ENCODE measurements around the gene ITGAL. TPM values are rescaled to one million over a fixed set of nuclear protein-coding genes. Genes with fewer than 3 reads are reported as not detected.
"Not testable (repeated sequence)": the region's sequence is repeated elsewhere in the genome, so short reads cannot be mapped to it uniquely, and the experiment has no call there.

Gene ITGAL
- total and polyA plus RNA-seq, 12 donors, result 0.72 to 14.7 (median 4.3) TPM

DNA sequence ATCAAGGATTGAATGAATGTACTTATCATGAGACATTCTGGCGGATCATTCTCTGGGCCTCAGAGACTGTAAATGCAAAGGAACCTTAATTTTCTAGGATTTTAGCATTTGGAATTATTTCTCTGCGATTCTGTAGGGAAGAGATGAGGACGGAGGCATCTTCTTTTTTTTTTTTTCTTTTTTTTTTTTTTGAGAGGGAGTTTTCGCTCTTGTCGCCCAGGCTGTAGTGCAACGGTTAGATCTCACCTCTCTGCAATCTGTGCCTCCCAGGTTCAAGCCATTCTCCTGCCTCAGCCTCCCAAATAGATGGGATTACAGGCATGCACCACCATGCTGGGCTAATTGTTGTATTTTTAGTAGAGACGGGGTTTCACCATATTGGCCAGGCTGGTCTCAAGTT is 2.1 kb downstream of the ITGAL start:
- Histone ChIP-seq H3K27ac (no peak overlapping the region), H3K36me3 (replicated peaks in 1 of 2) (no peaks in the 10 kb centered on the region), H3K4me3 (no peak overlapping the region), H3K9me3 (replicated peaks in 1 of 3) (no peaks in the 10 kb centered on the region), H3K4me1 (replicated peaks in 1 of 2) (no peaks in the 10 kb centered on the region), H3K27me3 (peaks cover 8% of the 10 kb centered on the region)
- WGBS, 4 donors, result 79 to 83% (median 81%) methylated on average over 7 of the region's 7 CpGs
- no peak for TF ChIP-seq POLR2A (IDR thresholded peaks at IDR 0.05)
- DNase-seq, result no peak
- intact Hi-C loops (cut with DNase I), result no loop called here

DNA sequence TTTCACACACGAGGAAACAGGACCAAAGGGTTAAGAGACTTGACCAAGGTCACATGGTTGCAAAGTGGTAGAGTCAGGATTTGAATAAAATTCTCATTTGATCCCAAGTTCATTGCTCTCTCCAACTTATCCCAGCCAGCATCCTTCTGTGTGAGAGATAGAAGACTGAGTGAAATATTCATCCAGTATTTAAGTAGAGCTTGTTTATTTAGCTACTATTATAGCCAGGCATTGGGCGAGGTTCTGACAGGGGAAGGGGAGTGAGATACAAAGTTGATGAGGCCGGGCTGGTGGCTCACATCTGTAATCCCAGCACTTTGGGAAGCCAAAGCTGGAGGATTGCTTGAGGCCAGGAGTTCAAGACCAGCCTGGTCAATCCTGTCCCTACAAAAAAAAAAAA is 4.4 kb downstream of the ITGAL start:
- intact Hi-C loops (cut with DNase I), result no loop called here
- H3K36me3 ChIP-seq (replicated peaks in 1 of 2), result no peaks in the 10 kb centered on the region
- DNase-seq, result no peak
- WGBS, 4 donors, result 40 to 67% (median 65%) methylated on average over 3 of the region's 3 CpGs
- no peak overlapping the region for H3K27ac ChIP-seq
- no peaks in the 10 kb centered on the region for H3K4me1 ChIP-seq (replicated peaks in 1 of 2)
- no peaks in the 10 kb centered on the region for H3K9me3 ChIP-seq (replicated peaks in 1 of 3)
- H3K4me3 ChIP-seq, result no peak overlapping the region
- H3K27me3 ChIP-seq, result peaks cover 8% of the 10 kb centered on the region
- TF ChIP-seq, protein P1, sequence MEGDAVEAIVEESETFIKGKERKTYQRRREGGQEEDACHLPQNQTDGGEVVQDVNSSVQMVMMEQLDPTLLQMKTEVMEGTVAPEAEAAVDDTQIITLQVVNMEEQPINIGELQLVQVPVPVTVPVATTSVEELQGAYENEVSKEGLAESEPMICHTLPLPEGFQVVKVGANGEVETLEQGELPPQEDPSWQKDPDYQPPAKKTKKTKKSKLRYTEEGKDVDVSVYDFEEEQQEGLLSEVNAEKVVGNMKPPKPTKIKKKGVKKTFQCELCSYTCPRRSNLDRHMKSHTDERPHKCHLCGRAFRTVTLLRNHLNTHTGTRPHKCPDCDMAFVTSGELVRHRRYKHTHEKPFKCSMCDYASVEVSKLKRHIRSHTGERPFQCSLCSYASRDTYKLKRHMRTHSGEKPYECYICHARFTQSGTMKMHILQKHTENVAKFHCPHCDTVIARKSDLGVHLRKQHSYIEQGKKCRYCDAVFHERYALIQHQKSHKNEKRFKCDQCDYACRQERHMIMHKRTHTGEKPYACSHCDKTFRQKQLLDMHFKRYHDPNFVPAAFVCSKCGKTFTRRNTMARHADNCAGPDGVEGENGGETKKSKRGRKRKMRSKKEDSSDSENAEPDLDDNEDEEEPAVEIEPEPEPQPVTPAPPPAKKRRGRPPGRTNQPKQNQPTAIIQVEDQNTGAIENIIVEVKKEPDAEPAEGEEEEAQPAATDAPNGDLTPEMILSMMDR (IDR thresholded peaks at IDR 0.05), result no peak
- TF ChIP-seq POLR2A (IDR thresholded peaks at IDR 0.05), result no peak

DNA sequence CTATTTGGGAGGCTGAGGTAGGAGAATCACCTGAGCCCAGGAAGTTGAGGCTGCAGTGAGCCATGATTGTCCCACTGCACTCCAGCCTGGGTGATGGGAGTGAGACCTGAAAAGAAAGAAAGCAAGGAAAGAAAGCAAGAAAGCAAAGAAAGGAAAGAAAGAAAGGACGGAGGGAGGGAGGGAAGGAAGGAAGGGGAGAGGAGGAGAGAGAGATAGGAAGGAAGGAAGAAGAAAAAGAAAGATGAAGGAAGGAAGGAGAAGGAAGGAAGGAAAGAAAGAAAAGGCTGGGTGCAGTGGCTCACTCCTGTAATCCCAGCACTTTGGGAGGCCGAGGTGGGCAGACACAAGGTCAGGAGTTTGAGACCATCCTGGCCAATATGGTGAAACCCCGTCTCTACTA is 5.2 kb downstream of the ITGAL start:
- H3K9me3 ChIP-seq (replicated peaks in 1 of 3); H3K27ac ChIP-seq; H3K27me3 ChIP-seq; DNase-seq; intact Hi-C loops (cut with DNase I); H3K4me1 ChIP-seq (replicated peaks in 1 of 2); H3K36me3 ChIP-seq (replicated peaks in 1 of 2); H3K4me3 ChIP-seq: not testable (repeated sequence)
- 82 to 86% (median 83%) methylated on average over 3 of the region's 3 CpGs for WGBS, 4 donors

DNA sequence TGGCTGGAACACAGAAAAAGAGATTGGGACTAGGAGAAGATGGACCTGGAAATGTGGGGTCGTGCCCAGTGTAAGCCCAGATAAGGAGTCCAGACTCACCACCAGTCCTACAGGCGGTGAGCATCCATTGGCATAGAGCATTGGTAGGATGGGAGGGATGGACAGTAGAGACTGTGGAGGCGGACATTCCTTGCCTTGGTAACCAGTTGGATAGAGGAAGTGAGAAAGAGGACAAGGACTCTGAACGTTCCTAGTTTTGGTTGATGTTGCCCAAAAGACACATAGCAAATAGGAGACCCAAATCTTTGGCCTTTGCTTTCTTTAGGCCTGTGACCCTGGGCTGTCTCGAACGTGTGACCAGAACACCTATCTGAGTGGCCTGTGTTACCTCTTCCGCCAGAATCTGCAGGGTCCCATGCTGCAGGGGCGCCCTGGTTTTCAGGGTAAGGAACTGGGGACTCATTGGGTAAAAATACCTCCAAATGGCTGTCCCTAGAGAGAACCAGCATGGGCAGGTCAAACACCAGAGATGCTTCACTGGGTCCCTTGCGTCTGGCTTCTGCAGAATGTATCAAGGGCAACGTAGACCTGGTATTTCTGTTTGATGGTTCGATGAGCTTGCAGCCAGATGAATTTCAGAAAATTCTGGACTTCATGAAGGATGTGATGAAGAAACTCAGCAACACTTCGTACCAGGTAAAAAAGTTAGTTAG is 6.4 kb downstream of the ITGAL start:
- peaks cover 1% of the 10 kb centered on the region for H3K27me3 ChIP-seq
- H3K27ac ChIP-seq, result no peak overlapping the region
- TF ChIP-seq POLR2A (IDR thresholded peaks at IDR 0.05), result no peak
- TF ChIP-seq, protein P1 (IDR thresholded peaks at IDR 0.05), result no peak
- H3K9me3 ChIP-seq (replicated peaks in 1 of 3), result no peaks in the 10 kb centered on the region
- no peak overlapping the region for H3K4me3 ChIP-seq
- DNase-seq, result no peak
- intact Hi-C loops (cut with DNase I), result no loop called here
- H3K36me3 ChIP-seq (replicated peaks in 1 of 2), result no peaks in the 10 kb centered on the region
- WGBS, 4 donors, result 80 to 90% (median 83%) methylated on average over 10 to 12 of the region's 12 CpGs
- H3K4me1 ChIP-seq (replicated peaks in 1 of 2), result no peaks in the 10 kb centered on the region

DNA sequence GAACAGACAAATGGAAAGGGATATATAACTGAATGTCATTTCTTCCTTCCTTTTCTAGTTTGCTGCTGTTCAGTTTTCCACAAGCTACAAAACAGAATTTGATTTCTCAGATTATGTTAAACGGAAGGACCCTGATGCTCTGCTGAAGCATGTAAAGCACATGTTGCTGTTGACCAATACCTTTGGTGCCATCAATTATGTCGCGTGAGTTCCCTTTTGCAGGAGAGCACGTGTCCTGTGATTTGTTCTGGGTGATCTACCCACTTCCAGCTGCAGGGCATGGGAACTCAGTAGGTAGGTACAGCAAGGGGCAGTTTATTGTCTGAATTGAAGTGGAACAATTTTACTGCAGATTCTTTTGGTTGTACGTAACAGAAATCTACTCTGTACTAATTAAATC is 8.8 kb downstream of the ITGAL start:
- H3K4me1 ChIP-seq (replicated peaks in 1 of 2), result no peaks in the 10 kb centered on the region
- no peak overlapping the region for H3K4me3 ChIP-seq
- DNase-seq, result no peak
- no peaks in the 10 kb centered on the region for H3K36me3 ChIP-seq (replicated peaks in 1 of 2)
- no peaks in the 10 kb centered on the region for H3K9me3 ChIP-seq (replicated peaks in 1 of 3)
- intact Hi-C loops (cut with DNase I), result no loop called here
- H3K27me3 ChIP-seq, result no peaks in the 10 kb centered on the region
- WGBS, 4 donors, result 69 to 78% (median 74%) methylated on average over 5 of the region's 5 CpGs
- TF ChIP-seq POLR2A (IDR thresholded peaks at IDR 0.05), result no peak
- TF ChIP-seq, protein P1 (IDR thresholded peaks at IDR 0.05), result no peak
- H3K27ac ChIP-seq, result no peak overlapping the region

Data from adrenal gland (tissue), 12 donors.